GDM1 (cell line): ENCODE data around the gene PNKP.

Experiments
- DNase-seq: peaks from one replicate; lab custom pipeline; 2025; lab: John Stamatoyannopoulos, UW

The PNKP gene

GRCh38 chr19:49847731-49848696, 19.4 kb downstream of the PNKP start:
- DNase-seq, result no peak

- DNase-seq, result no peak
Measured at GRCh38 chr19:49846408-49846807, 21.0 kb downstream of the PNKP start.

- DNase-seq, result no peak
Measured at GRCh38 chr19:49845414-49845813, 22.0 kb downstream of the PNKP start.

GRCh38 chr19:49844138-49845095, 23.0 kb downstream of the PNKP start:
- no peak for DNase-seq

GRCh38 chr19:49843265-49843664, 24.1 kb downstream of the PNKP start:
- no peak for DNase-seq

GRCh38 chr19:49840736-49841249, 26.6 kb downstream of the PNKP start:
- DNase-seq, result no peak

GRCh38 chr19:49840321-49840720, 27.1 kb downstream of the PNKP start:
- no peak for DNase-seq

GRCh38 chr19:49839713-49840112, 27.7 kb downstream of the PNKP start:
- no peak for DNase-seq

GRCh38 chr19:49838885-49839588, 28.3 kb downstream of the PNKP start:
- DNase-seq, result no peak

GRCh38 chr19:49837425-49837824, 30.0 kb downstream of the PNKP start:
- no peak for DNase-seq

- DNase-seq, result no peak
Measured at GRCh38 chr19:49837009-49837310, 30.4 kb downstream of the PNKP start.

- DNase-seq, result no peak
Measured at GRCh38 chr19:49836176-49837008, 31.0 kb downstream of the PNKP start.

GRCh38 chr19:49835562-49835961, 31.8 kb downstream of the PNKP start:
- no peak for DNase-seq

GRCh38 chr19:49833599-49833998, 33.8 kb downstream of the PNKP start:
- no peak for DNase-seq

GRCh38 chr19:49832556-49832955, 34.8 kb downstream of the PNKP start:
- no peak for DNase-seq

GRCh38 chr19:49831592-49831991, 35.8 kb downstream of the PNKP start:
- no peak for DNase-seq

- DNase-seq, result no peak
Measured at GRCh38 chr19:49830766-49831165, 36.6 kb downstream of the PNKP start.

- DNase-seq, result no peak
Measured at GRCh38 chr19:49829721-49830120, 37.7 kb downstream of the PNKP start.

- DNase-seq, result no peak
Measured at GRCh38 chr19:49829200-49829599, 38.2 kb downstream of the PNKP start.

- DNase-seq, result no peak
Measured at GRCh38 chr19:49827034-49827433, 40.3 kb downstream of the PNKP start.

GRCh38 chr19:49824662-49825061, 42.7 kb downstream of the PNKP start:
- no peak for DNase-seq
